ENCODE data around the gene TTC7B.
A peak's percentile ranks its signal among the peaks of the same experiment; 100 is the strongest.

Gene TTC7B

DNA sequence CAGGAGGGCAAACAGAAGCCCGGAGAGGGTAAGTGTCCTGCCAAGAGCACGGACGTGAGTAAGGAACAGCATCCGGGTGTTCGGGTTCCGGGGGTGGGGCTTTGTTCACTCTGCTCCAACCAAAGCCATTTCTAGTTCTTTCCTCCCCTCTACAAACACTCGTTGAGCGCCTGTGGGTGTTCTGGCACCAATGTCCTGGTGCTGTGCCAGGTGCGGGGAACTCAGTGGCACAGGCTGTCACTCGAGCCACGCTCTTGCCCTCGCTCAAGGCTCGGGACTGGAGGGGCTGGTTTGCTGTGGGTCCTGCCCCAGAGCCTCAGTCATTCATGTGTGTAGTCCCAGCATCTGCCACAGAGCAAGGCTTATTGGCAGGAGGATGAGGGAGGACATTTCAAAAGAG, 261.9 kb downstream of the TTC7B start:
- peak; percentile 96 for DNase-seq

DNA sequence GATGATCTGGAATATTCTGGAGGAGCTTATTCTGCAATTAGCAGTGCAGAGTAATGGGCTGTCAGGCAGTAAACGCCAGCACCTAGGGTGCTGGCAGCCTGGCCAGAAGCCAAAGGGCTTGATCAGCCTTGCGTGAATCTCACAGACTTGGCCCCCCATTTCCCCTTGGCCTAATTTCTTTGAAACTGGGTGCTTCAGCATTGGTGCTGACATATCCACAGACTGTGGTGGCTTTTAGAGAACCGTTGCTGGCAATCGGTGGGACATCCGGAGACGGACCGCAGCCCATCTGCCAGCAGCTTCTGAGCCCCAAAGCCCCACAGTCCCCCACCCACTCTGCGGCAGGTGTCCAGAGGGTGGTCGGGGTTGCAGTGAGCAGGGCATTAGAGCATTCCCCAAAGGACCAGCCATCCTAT, 262.3 kb downstream of the TTC7B start:
- peak; percentile 41 for DNase-seq

DNA sequence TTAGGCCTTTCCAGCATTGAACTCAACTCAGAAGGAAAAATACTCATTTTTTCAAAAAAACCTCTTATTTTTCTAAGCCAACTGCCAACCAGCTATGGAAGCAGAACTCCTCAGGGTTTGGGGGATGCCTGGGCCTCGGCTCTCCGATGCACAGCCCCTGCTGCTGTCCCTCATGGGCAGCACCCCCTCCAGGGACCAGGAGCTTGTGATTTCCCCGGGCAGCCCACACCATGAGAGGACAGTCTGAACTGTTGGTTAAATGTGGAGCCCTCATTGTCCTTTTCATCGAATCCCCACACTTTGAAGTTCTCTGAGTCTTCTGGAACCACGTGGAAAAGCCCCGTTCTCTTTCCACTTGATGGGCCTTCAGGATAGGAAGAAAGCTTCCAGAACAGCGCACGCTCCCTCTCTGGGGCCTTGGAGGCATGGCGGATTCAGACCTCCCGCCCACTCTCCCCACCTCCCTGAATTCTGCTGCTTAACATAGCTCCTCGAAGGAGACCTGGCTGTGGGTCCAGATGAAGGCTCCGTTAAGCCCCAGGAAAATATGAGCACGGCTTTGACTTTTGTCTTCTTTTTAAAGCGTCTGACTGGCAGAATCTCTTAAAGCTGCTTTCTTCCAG, 262.8 kb downstream of the TTC7B start:
- DNase-seq: no peak

DNA sequence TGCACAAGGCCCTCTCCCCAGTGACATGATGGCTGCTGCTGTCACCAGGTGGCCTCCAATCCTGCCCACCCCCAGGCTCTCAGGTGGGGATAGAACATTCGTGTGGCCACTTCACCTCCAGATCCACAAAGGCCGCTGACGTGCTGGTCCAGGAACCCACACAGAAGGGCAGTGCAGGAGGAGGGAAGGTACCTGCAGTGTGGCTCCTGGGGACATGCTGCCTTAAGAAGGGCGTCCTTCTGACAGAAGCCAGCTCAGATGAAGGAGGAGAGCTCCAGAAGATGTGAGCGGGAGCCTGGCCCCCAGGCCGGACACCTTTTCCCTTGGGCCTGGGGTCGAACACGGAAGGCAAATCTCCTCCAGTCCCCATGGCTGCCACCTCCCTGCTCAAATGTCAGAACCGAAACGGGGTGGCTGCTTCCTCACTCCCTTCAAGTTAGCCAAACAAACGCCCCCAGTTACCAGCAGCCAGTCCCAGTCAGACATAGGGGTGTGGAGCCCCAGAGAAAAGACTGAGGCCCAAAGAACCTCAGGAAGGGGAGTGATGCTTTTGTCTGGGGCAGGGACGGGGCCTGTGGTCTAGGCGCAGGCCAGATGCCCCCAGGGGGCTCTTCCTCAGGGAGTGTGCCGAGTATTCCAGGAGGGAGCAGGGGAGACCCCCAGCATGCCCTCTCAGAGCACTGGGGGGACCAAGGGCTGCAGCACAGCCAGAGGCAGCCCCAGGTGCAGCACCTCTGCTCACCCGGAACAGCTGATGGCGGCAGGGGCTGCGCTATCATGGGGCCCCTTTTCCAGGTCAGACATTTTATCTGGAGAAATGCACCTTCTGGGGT, 263.5 kb downstream of the TTC7B start:
- DNase-seq: no peak

DNA sequence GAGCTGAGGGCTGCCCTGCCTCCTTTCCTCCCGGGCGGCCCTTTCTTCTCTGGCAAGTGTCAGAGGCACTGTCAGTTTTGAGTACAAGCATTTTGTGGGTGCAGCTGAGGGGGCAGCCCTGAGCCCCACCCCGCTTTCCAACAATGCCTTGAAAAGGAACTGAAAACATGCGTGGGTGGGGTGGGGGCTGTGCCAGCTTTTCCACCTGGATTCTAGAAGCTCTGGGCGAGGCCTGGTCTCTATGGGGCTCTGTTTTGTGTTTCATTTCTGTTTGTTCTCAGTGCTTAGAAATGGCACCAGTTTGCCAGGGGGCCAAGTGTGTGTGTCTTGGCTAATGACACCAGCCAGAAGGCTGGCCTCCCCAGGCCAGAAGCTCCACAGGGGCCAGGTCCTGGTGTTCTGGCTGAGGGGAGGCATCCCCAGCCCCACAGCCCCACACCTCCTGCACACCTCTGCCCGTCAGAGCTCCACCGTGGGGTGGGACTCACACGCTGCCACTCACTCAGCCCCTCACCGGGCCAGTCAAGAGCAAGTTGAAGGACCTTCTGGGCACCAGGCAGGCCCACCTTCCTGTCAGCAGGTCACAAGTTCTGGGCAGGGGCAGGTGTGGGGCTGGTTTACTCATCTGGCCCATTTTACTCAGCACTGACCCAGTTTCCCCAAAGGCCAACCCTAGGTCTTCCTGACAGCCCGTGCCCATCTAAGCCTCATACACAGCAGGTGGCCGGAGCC, 264.3 kb downstream of the TTC7B start:
- DNase-seq: no peak

DNA sequence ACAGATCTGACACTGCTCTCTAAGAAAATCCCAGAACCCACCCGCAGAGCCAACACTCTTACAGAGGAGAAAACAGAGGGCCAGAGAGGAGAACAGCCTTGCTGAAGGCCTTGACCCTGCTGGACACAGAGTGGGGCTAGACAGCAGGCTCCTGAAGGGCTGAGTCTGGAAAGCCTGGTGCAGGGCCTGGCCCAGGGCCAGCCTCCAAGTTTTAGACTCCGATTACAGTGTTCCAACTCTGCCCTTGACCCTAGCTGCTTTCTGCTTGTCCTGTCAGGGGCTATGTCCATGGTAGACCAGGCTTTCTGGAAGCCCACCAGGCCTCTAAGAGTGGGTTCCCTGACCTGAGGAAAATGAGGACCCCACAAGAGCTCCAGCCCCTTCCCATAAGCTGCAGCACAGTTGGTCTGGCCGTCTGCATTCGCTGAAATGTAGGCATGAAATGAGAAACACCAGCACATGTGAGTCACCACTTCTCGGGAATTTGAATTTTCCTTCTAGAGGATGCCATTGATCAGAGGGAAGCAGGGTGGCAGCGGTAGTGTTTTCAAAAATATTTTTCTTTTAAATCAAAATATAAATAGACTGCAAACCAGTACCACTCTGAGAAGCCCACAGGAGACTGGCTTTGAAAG, 265.0 kb downstream of the TTC7B start:
- DNase-seq: no peak

DNA sequence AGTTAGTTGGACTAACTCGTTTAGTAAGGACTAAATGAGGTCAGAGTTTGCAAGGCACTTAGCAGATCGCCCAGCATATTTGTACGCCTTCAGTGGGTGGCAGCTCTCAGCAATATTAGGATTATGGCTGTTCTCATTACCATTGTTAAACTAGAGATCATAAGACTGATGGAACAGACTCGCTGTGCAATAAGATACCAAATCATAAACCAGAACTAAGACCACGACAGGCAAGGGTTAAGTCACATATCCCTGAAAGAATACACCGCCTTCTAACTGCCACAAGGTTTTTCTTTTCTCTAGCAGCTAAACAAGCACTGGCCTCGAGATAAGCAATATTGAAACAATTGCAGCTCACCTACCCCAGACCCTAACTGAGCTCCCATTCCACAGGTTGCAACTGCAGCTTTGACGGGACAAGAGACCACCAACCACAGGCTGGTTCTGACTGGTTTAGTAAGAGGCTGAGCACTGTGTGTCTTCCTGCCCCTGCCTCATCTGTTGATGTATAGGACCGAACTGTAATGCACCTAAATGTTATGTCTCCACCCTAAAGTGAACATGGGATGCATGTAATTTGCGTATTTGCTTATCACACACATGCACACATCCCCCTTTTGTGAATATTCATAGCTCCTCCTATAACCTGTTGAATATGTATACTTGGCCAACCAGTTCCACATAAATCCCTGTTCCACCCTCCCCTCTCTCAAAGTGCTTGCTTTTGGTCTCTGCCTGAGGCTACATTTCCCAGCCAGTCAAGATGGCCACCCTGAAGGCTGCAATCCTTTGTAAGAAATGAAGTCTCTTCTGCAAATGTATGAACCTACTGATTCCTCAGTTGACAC, 266.2 kb downstream of the TTC7B start:
- DNase-seq: no peak

DNA sequence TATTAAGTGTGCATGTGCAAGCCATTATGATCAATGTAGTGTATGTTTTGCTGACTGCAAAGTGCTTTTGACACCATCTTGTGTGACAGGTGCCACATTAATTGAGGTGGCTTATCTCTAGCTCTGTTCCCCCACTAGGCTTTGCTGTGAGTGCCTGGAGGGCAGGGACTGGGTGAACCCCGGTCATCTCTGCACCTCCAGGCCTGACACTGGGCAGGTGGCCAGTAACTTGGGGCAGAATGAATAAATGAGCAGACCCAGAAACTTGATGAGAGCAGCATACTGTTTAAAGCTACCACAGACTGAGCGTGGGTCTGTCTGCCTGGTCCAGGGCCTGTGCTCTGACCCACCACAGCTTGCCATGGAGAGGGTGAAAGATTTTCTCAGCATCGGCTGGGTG, 267.8 kb downstream of the TTC7B start:
- peak; percentile 72 for DNase-seq

DNA sequence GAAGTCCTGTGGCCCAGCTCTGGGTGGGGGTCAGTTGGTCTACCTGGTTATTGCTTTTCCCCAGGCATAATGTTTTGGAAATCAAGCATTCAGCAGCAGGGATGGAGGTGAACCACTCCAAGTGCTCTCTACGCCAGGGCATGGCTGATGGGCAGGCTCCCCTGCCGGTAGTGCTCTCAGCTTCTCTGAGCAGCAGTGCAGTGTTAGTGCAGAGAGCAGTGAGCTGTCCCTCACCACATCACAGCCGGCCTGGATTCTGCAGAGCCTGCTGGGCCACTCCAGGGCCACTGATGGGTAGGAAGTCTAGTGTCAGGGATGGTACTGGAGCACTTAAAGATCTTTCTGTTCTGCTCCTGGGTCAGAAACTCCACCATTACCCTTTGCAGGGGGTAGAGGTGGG, 268.3 kb downstream of the TTC7B start:
- DNase-seq: peak; percentile 72

DNA sequence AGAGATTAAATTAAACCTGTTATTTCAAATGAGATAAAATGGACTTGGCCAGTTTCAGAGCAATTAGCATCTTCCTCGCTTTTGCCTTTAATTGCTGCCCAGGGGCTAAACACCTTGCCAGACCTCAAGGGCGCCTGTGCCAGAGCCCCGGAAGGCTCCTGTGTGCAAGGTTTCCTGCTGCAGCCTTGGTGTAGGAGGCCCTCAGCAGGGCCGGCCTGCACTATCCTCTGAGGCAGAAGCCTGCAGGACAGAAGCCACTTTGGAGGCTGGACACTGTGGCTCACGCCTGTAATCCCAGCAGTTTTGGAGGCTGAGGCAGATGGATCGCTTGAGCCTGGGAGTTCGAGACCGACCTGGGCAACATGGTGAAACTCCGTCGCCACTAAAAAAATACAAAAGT, 269.0 kb downstream of the TTC7B start:
- DNase-seq: no peak

DNA sequence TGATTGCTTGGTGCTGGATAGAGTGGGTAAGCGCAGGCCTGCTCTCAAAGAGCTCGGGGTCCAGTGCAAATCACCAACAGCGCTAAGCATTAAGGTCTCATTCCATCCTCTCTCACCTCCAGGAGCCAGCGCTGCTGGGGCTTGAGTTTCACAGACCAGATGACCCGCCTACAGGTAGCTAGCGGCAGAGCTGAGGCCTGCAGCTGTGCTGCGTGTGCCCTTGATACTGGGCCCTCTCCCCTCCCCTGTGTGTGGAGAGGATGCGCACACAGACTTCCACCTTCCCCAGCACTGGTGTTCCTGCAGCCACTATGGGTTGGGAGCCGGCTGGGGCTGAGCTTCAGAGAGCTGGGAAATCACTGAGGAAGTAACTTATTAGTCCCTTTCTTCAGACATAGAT, 269.5 kb downstream of the TTC7B start:
- no peak for DNase-seq

DNA sequence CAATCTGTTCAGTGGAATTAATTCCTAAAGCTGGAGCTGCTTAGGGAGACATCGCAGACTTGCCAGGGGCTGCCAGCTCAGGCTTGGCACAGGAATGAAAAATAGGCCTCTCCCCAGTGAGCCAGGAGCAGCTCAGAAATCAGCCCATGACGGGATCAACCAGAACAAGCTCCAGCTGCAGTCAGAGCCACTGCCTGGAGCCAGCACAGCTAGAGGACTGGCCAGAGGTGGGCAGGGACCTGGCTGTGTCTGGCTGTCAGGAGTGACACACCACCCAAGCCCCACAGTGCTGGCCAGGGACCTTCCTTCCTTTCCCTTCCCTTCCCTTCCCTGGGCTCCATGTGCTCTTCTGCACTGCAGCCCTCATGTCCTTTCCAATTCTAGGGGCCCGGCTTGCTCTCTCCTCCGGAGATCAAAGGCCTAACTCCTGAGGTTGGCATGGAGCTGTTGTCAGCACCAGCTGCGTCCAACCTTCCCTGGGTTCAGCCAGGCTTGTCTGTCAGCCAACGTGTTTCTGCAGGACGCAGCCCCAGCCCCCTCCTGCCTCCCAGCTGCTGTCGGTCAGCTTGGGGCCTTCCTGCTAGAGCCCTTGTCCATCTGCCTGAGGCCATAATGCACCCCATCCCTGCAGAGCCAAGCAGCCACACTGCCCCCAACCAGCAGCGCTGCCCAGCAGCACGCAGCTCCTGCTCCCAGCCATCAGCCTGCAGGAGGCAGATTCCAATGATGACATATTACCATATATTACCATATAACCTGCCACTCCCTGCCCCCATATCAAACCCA, 270.1 kb downstream of the TTC7B start:
- DNase-seq: no peak

DNA sequence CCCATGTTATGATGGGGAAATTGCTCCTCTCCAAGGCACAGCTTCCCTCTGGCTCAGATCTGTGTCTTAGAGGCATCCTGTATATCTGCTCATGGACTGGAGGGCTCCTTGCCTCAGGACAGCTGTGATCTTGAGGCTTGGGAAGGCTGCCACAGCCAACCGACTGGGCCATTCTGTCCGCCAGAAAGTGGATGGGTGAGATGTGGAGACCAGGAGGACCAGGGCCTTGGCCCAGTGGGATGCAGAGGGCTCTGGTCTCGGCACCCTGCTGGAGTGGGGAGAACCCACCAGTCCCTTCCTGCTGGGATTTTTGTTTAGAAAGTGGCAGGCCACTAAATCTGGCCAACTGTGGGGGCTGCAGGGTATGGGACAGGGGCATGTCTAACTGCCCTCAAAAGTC, 270.8 kb downstream of the TTC7B start:
- DNase-seq: no peak

DNA sequence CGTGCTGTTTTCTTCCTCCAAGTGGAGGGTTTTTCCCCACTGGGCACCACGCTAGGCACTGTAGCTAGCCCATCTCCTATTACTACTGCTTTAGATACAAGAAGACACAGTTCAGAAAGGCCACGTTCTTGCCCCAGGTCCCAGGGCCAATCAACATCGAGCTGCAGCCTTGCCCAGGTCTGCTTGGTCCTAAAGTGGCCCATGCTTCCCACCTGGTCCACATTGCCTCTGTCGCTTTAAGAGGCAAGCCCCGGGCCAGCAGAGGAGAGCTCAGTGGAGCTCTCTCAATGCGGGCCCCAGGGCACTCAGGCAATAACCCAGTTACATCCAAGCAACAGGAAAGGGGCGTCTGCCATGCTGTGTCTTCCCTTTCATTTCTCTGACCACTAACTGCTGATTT, 271.3 kb downstream of the TTC7B start:
- DNase-seq: no peak

DNA sequence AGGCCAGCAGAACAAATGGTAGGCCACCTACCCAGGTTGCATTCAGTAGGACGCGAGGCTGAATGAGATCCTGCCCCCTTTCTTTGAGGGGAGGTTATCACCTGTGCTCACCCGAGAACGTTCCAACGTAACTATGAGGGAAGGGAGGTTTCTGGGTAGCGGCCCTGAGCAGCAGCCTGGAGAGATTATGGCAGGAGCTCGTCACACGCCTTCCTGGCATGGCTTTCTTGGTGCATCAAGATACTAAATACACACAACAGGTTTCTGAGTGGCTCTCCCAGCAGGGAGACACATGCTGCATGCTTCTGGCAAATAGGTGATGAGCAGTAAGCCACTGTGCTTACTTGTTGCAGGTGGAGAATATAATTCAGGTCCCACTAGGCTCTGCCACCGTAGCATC, 271.7 kb downstream of the TTC7B start:
- DNase-seq: no peak

DNA sequence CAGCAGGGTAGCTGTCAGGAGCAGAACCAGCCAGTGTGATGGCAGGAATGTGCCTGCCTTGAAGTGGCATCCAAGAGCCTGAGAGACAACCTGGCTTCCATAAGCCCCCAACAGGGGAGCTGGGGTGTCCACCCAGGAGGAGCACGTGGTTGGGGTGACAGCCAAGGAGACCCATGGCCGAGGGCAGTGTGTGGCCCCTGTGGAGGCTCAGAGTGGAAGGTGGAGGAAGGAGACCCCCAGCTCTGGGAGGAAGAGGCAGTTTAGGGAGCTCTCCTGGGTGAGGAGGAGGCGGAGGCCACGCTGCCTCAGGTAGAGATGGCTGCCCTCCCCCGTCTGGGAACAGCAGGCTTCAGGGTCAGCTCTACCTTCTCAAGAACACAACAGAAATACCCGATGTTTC, 272.4 kb downstream of the TTC7B start:
- DNase-seq: no peak

DNA sequence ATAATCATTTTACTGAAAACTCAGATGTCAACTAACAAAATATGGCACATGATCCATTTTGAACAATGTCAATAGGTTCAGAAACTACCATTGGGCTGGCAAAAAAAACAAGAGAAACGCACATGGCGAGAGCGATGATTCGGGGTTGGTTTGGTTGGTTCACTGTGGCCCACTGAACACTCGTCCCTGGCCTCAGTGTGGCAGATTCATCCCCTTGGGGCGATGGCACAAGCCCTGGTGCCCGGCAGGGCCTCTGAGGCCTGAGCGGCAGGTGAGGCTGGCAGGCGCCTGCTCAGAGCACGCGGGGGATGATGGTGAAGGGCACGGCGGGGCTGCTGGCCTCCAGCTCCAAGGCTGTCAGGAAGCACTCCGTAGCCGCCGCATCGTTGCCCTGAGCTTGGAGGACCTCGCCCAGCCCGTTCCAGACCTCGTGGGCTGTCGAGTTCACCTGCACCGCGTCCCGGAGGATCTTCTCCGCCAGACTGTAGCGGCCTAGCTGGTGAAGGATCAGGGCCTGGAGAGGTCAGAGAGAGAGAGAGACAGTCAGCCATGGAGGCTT, 275.1 kb downstream of the TTC7B start:
- DNase-seq: no peak

DNA sequence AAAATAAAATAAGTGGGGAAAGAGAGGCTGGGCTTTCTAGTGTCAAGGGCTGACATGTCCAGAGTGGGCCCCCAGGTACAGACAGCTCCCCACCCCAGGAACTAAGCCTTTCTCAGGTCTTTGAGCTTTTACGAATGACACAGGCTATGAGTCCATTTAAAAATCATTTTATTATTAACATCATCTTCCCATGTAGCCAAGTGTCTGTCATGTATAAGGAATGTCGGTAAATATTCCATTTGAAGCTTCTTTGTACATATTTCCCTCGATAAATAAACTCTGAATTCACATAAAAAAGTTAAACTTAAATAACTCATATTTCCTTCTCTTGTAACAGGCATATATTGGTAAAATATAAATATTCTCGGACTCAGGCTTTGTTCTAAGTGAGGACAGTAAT, 275.8 kb downstream of the TTC7B start:
- no peak for DNase-seq

DNA sequence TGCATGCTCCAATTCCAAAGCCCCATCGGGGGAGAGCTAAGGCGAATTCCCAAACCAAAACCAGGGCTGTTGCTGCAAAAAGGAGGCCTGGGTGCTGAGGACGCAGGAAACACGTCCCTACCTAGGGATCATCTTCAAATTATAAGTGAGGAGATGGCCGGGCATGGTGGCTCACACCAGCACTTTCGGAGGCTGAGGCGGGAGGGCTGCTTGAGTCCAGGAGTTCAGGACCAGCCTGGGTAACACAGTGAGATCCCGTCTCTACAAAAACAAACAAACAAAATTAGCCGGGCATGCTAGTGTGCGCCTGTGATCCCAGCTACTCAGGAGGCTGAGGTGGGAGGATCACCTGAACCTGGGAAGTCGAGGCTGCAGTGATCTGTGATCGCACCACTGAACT, 276.2 kb downstream of the TTC7B start:
- no peak for DNase-seq

DNA sequence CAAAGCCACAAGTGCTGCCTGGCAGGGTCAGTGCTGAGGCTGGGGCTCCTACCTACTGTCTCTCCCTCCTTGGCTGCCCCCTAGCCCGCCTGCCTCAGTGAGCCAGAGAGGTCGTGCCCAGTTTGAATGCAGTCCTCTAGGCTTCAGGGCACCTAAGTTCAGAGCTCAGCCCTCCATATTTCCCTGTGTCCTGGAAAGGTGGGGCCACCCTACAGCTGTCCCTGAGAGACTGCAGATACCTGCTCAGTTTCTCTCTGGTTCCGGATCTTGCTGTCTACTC, 276.8 kb downstream of the TTC7B start:
- no peak for DNase-seq

DNA sequence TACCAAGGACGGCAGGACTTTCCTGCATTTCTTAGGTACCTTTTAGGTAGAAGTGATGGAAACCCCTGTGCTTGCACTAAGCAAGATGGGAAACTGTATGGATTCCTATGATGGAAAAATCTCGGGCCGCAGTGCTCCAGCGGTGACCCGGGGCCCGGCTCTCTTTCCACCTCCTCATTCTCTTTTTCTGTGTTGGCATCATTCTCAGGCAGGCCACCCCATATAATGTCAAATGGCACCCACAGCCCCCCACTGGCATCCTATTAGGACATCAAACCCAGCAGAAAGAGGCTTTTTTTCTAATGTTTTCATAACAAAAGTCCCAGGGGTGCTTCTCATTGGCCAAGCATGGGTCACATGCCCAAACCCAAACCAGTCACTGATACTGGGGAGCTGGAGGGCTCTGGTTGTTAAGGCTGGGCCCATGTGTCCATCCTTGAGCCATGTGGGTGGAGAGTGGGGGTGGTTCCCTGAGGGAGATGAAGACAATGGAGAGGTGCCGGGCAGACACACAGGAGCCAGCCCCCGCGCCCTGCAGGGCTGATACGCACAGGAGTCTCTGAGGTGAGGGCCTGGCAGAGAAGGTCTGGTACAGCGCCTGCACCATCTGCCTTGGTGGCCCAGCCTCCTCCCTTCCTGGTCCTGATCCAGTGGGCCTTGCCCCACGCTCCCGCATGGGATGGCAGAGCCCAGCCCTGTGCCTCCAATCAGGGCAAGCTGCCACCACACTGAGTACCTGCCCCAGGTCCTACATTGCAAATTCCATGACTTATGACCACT, 277.3 kb downstream of the TTC7B start:
- no peak for DNase-seq

Data from DMS79 treated with DMSO at 0.1 percent for 48 hours (cell line).